Endothelial cell of umbilical vein (primary cell): ENCODE results near the gene RPL37A. TPM values are rescaled to one million over a fixed set of nuclear protein-coding genes. Genes with fewer than 3 reads are reported as not detected.

Experiments
- BruUV-seq: library from RNA; stranded (reverse); fragments of 400-500 nt; replicated peaks from 2 replicates; lab custom pipeline; 2021; lab: Mats Ljungman, UMichigan
- CTCF ChIA-PET: fragments of 300-600, 350-600 bp; sonication (Branson Sonifier 250); formaldehyde crosslinking; loops from one replicate; lab custom pipeline; 2021; ENCODE audit warnings: antibody characterized with exemption, inconsistent platforms; lab: Charles Lee
- POLR2A ChIA-PET: fragments of 300-600, 350-600 bp; sonication (Branson Sonifier 250); formaldehyde crosslinking; loops from one replicate; lab custom pipeline; 2021; ENCODE audit warnings: antibody characterized with exemption, inconsistent platforms; lab: Charles Lee
- DNase-seq: peaks from one replicate; pipeline ENCODE4 v3.0.0-alpha.2; 2011; ENCODE audit warnings: low read depth, low spot score
- FAIRE-seq: peaks from 2 replicates; lab custom pipeline; 2011; peaks lifted over from hg19 to GRCh38; lab: Jason Lieb, UNC
- H2AFZ ChIP-seq: 2 replicates; pipeline ENCODE4 v1.6.0; 2012; ENCODE audit warnings: low read depth, low read length, control low read depth, inconsistent platforms
- H3K27ac ChIP-seq: 2 replicates; pipeline ENCODE4 v1.5.1; 2011; ENCODE audit warnings: low read depth, mild to moderate bottlenecking, control low read depth, low read length, moderate library complexity; ENCODE audit not compliant: insufficient read depth
- H3K27me3 ChIP-seq, 2 experiments: 2 replicates each; pipeline versions ENCODE4 v1.6.0 to v1.6.1; 2011; ENCODE audit warnings: low read length in 2 of 2, mixed read lengths in 1 of 2; ENCODE audit not compliant: control insufficient read depth in 2 of 2, insufficient read depth in 2 of 2
- H3K36me3 ChIP-seq, 2 experiments: 2 replicates in 1 of 2; 3 replicates in 1 of 2; pipeline ENCODE4 v1.5.1; 2011; ENCODE audit warnings: low read length in 2 of 2, mild to moderate bottlenecking in 1 of 2, moderate library complexity in 1 of 2; ENCODE audit not compliant: control insufficient read depth in 2 of 2, insufficient read depth in 2 of 2; ENCODE audit errors: extremely low read depth in 1 of 2
- H3K4me1 ChIP-seq: 3 replicates; pipeline ENCODE4 v1.5.1; 2011; ENCODE audit warnings: mild to moderate bottlenecking, low read length; ENCODE audit not compliant: control insufficient read depth, insufficient read depth; ENCODE audit errors: extremely low read depth
- H3K4me2 ChIP-seq: 2 replicates; pipeline ENCODE4 v1.6.1; 2011; ENCODE audit warnings: low read length, control low read depth, mixed read lengths; ENCODE audit not compliant: insufficient read depth
- H3K4me3 ChIP-seq, 3 experiments: fragments of 200-600 bp in 1 of 3; sonication (generic), shearing (Covaris generic) in 1 of 3; replicated peaks in 1 of 3; 2 replicates each; pipeline ENCODE4 v1.5.1; 2011 to 2016; ENCODE audit warnings: control low read depth in 3 of 3, low read length in 3 of 3, mild to moderate bottlenecking in 2 of 3, inconsistent platforms in 1 of 3, low read depth in 1 of 3, moderate library complexity in 1 of 3; ENCODE audit not compliant: insufficient read depth in 1 of 3
- H3K79me2 ChIP-seq: 2 replicates; pipeline ENCODE4 v1.6.0; 2012; ENCODE audit warnings: low read length, inconsistent platforms; ENCODE audit not compliant: control insufficient read depth, insufficient read depth
- H3K9ac ChIP-seq: replicated peaks from 2 replicates; pipeline ENCODE3; 2011; ENCODE audit warnings: low read length, control low read depth; ENCODE audit not compliant: insufficient read depth; ENCODE audit errors: extremely low read depth
- H3K9me1 ChIP-seq: replicated peaks from 3 replicates; pipeline ENCODE4 v1.6.0; 2011; ENCODE audit warnings: mild to moderate bottlenecking, low read length; ENCODE audit not compliant: control insufficient read depth, insufficient read depth; ENCODE audit errors: extremely low read depth
- H3K9me3 ChIP-seq: replicated peaks from 2 replicates; pipeline ENCODE4 v1.5.1; 2012; ENCODE audit warnings: low read length, inconsistent platforms; ENCODE audit not compliant: control insufficient read depth, insufficient read depth
- H4K20me1 ChIP-seq: replicated peaks from 2 replicates; pipeline ENCODE3; 2011; ENCODE audit warnings: mild to moderate bottlenecking, low read length; ENCODE audit not compliant: control insufficient read depth, insufficient read depth; ENCODE audit errors: extremely low read depth
- CTCF ChIP-seq, 2 donors: IDR thresholded peaks; 1 replicate in 1 of 2; 2 replicates in 1 of 2; pipeline ENCODE4 v1.5.1; 2011; ENCODE audit warnings: low read length in 2 of 2, mild to moderate bottlenecking in 2 of 2, moderate library complexity in 2 of 2, control low read depth in 1 of 2, inconsistent platforms in 1 of 2, low read depth in 1 of 2; ENCODE audit not compliant: insufficient read depth in 1 of 2; ENCODE audit errors: extremely low read depth in 1 of 2
- EZH2 ChIP-seq: IDR thresholded peaks from 2 replicates; pipeline ENCODE4 v1.6.1; 2012; ENCODE audit warnings: borderline replicate concordance, low read depth, mild to moderate bottlenecking, moderate library complexity, low read length, inconsistent platforms; ENCODE audit not compliant: severe bottlenecking
- FOS ChIP-seq: IDR thresholded peaks from 2 replicates; pipeline ENCODE4 v1.6.1; 2011; ENCODE audit warnings: mild to moderate bottlenecking, low read length, moderate library complexity, borderline replicate concordance; ENCODE audit not compliant: insufficient read depth
- GATA2 ChIP-seq: IDR thresholded peaks from 2 replicates; pipeline ENCODE4 v1.7.0; 2011; ENCODE audit warnings: low read depth, mild to moderate bottlenecking, moderate library complexity, mixed read lengths, low read length; ENCODE audit not compliant: insufficient read length, insufficient read depth
- JUN ChIP-seq: IDR thresholded peaks from 2 replicates; pipeline ENCODE4 v1.6.1; 2011; ENCODE audit warnings: borderline replicate concordance, low read depth; ENCODE audit not compliant: insufficient read length, insufficient read depth
- MAX ChIP-seq: IDR thresholded peaks from 2 replicates; pipeline ENCODE4 v1.6.1; 2011; ENCODE audit not compliant: insufficient read depth, insufficient read length
- MYC ChIP-seq: IDR thresholded peaks from one replicate; pipeline ENCODE4 v1.6.1; 2011; ENCODE audit warnings: mild to moderate bottlenecking, low read depth, low read length
- POLR2A ChIP-seq: IDR thresholded peaks from 2 replicates; pipeline ENCODE4 v1.6.1; 2012; ENCODE audit warnings: low read depth, mild to moderate bottlenecking, control low read depth, low read length
- POLR2AphosphoS5 ChIP-seq: IDR thresholded peaks from 2 replicates; pipeline ENCODE4 v1.6.1; 2012; ENCODE audit warnings: low read depth, mild to moderate bottlenecking, control low read depth, low read length, moderate library complexity; ENCODE audit not compliant: insufficient read depth
- dilution Hi-C: fragments of 300-500 bp; cut with MboI; formaldehyde crosslinking; loops from one replicate; pipeline ENCODE4 v1.15.0; 2019; ENCODE audit warnings: low sequenced_read_pairs; ENCODE audit not compliant: extremely low pct_ligation_motif_present
- intact Hi-C: fragments of 100-400 bp; cut with micrococcal nuclease; formaldehyde crosslinking; loops from one replicate; pipeline ENCODE4 v1.10.0; 2022
- polyA plus RNA-seq, 4 experiments: library from polyadenylated mRNA; depleted of rRNA in 3 of 4; stranded (reverse) in 3 of 4; unstranded in 1 of 4; fragments of >200 nt; gene quantifications; 2 replicates each; pipeline versions ENCODE4 v1.2.1 to v1.2.3, GENCODE V29; 2011 to 2012; ENCODE audit warnings: missing spikeins in 1 of 4
- total RNA-seq: library from RNA; stranded (reverse); gene quantifications from 2 replicates; pipeline ENCODE4 v1.2.3, GENCODE V29; 2021

The RPL37A gene
- total and polyA plus RNA-seq, 2 donors (not counting 3 experiments of a cell fraction or from before 2014, with no cell fraction given): 1,889 to 2,628 TPM

GRCh38 chr2:216463148-216463547 is 35.5 kb upstream of the RPL37A start:
- Histone ChIP-seq H3K79me2 (no peaks in the 10 kb centered on the region), H3K27ac (no peak overlapping the region), H3K4me2 (no peak overlapping the region), H3K9ac (no peak overlapping the region), H3K36me3 (peaks cover 2 to 7% of the 10 kb centered on the region in 2 experiments), H3K9me3 (no peaks in the 10 kb centered on the region), H3K9me1 (no peaks in the 10 kb centered on the region), H2AFZ (no peak overlapping the region), H3K4me1 (no peaks in the 10 kb centered on the region), H3K4me3 (no peak overlapping the region), H4K20me1 (no peaks in the 10 kb centered on the region), H3K27me3 (no peaks in the 10 kb centered on the region)
- FAIRE-seq (no peak), DNase-seq (no peak)
- dilution Hi-C loops: no loop called here
- BruUV-seq: no TSS peak
- POLR2A ChIA-PET: no interaction called here
- intact Hi-C loops: no loop called here
- CTCF ChIA-PET: no interaction called here
- no peak for TF ChIP-seq GATA2
- TF ChIP-seq MAX: no peak
- no peak for TF ChIP-seq MYC
- no peak for TF ChIP-seq EZH2
- TF ChIP-seq FOS: no peak
- TF ChIP-seq CTCF (IDR thresholded peaks at IDR 0.05; ENCODE audit: extremely low read depth in 1 of 2, insufficient read depth in 1 of 2, low read depth in 1 of 2, low read length in 2 of 2): no peak
- TF ChIP-seq POLR2A: no peak
- no peak for TF ChIP-seq POLR2AphosphoS5
- no peak for TF ChIP-seq JUN
